H9 (cell line): ENCODE data around the gene ZNF423. TPM values are rescaled to one million over a fixed set of nuclear protein-coding genes. Genes with fewer than 3 reads are reported as not detected.
A peak's percentile ranks its signal among the peaks of the same experiment; 100 is the strongest.

Experiments used
- DNase-seq: peaks from one replicate; pipeline ENCODE4 v3.0.0-alpha.2; 2017
- H2AFZ ChIP-seq: one replicate; pipeline ENCODE4 v1.6.1; 2013; ENCODE audit warnings: mild to moderate bottlenecking, low read length, control low read depth, moderate library complexity
- H2AK5ac ChIP-seq: 2 replicates; pipeline ENCODE4 v1.6.1; 2013; ENCODE audit warnings: low read length, control low read depth, mixed read lengths; ENCODE audit not compliant: insufficient read length
- H2BK120ac ChIP-seq: one replicate; pipeline ENCODE4 v1.6.1; 2013; ENCODE audit warnings: low read depth, mild to moderate bottlenecking, low read length, control low read depth, inconsistent platforms; ENCODE audit not compliant: poor library complexity, severe bottlenecking
- H2BK12ac ChIP-seq: 2 replicates; pipeline ENCODE4 v1.6.1; 2013; ENCODE audit warnings: low read length, control low read depth, mixed read lengths, low read depth; ENCODE audit not compliant: insufficient read length
- H2BK15ac ChIP-seq: 2 replicates; pipeline ENCODE4 v1.6.1; 2013; ENCODE audit warnings: low read depth, low read length, control low read depth
- H2BK20ac ChIP-seq: one replicate; pipeline ENCODE4 v1.6.1; 2013; ENCODE audit warnings: low read depth, mild to moderate bottlenecking, low read length, control low read depth, inconsistent platforms; ENCODE audit not compliant: poor library complexity, severe bottlenecking
- H2BK5ac ChIP-seq: 2 replicates; pipeline ENCODE4 v1.6.1; 2013; ENCODE audit warnings: low read length, control low read depth, mixed read lengths; ENCODE audit not compliant: insufficient read length
- H3K14ac ChIP-seq: 2 replicates; pipeline ENCODE4 v1.6.1; 2013; ENCODE audit warnings: low read length, control low read depth; ENCODE audit not compliant: insufficient read depth
- H3K18ac ChIP-seq: 2 replicates; pipeline ENCODE4 v1.6.1; 2013; ENCODE audit warnings: low read depth, mild to moderate bottlenecking, mixed read lengths, low read length, control low read depth; ENCODE audit not compliant: insufficient read length
- H3K23ac ChIP-seq: 2 replicates; pipeline ENCODE4 v1.6.1; 2013; ENCODE audit warnings: low read length, control low read depth, mixed read lengths, low read depth; ENCODE audit not compliant: insufficient read length
- H3K23me2 ChIP-seq: 2 replicates; pipeline ENCODE4 v1.6.1; 2013; ENCODE audit warnings: low read depth, mild to moderate bottlenecking, mixed read lengths, low read length, control low read depth; ENCODE audit not compliant: insufficient read length, poor library complexity, severe bottlenecking
- H3K27ac ChIP-seq: 2 replicates; pipeline ENCODE4 v1.5.1; 2013; ENCODE audit warnings: low read length, control low read depth, mixed read lengths, low read depth; ENCODE audit not compliant: insufficient read length
- H3K27me3 ChIP-seq: 2 replicates; pipeline ENCODE4 v1.6.1; 2013; ENCODE audit warnings: low read length, control low read depth, inconsistent platforms; ENCODE audit not compliant: insufficient read depth
- H3K4ac ChIP-seq: 2 replicates; pipeline ENCODE4 v1.6.1; 2013; ENCODE audit warnings: low read depth, mild to moderate bottlenecking, control low read depth, inconsistent platforms, low read length, moderate library complexity
- H3K4me1 ChIP-seq: 2 replicates; pipeline ENCODE4 v1.6.1; 2013; ENCODE audit warnings: low read length, control low read depth, inconsistent platforms; ENCODE audit not compliant: insufficient read depth
- H3K4me2 ChIP-seq: 2 replicates; pipeline ENCODE4 v1.6.1; 2013; ENCODE audit warnings: low read length, control low read depth, mixed read lengths; ENCODE audit not compliant: insufficient read length, insufficient read depth
- H3K56ac ChIP-seq: 2 replicates; pipeline ENCODE4 v1.6.1; 2013; ENCODE audit warnings: low read depth, mild to moderate bottlenecking, mixed read lengths, low read length, control low read depth; ENCODE audit not compliant: insufficient read length
- H3K79me1 ChIP-seq: 2 replicates; pipeline ENCODE4 v1.6.1; 2013; ENCODE audit warnings: low read depth, mild to moderate bottlenecking, moderate library complexity, low read length, control low read depth, inconsistent platforms; ENCODE audit not compliant: insufficient read depth, poor library complexity, severe bottlenecking
- H3K79me2 ChIP-seq: 2 replicates; pipeline ENCODE4 v1.6.1; 2013; ENCODE audit warnings: low read length, control low read depth, inconsistent platforms; ENCODE audit not compliant: insufficient read depth
- H3K9ac ChIP-seq: 2 replicates; pipeline ENCODE4 v1.6.1; 2013; ENCODE audit warnings: low read length, control low read depth, mixed read lengths; ENCODE audit not compliant: insufficient read length; ENCODE audit errors: extremely low read depth
- H3K9me3 ChIP-seq: one replicate; pipeline ENCODE4 v1.6.1; 2013; ENCODE audit warnings: low read depth, low read length, inconsistent platforms; ENCODE audit not compliant: control insufficient read depth
- H3T11ph ChIP-seq: one replicate; pipeline ENCODE4 v1.6.1; 2013; ENCODE audit warnings: mild to moderate bottlenecking, low read length, control low read depth, inconsistent platforms
- H4K20me1 ChIP-seq: one replicate; pipeline ENCODE4 v1.6.1; 2013; ENCODE audit not compliant: control insufficient read depth, insufficient read length, insufficient read depth
- H4K5ac ChIP-seq: 2 replicates; pipeline ENCODE4 v1.6.1; 2013; ENCODE audit warnings: low read depth, mild to moderate bottlenecking, mixed read lengths, low read length, control low read depth; ENCODE audit not compliant: insufficient read length
- H4K8ac ChIP-seq: replicated peaks from 2 replicates; pipeline ENCODE4 v1.6.1; 2013; ENCODE audit warnings: low read length, control low read depth, mixed read lengths, low read depth; ENCODE audit not compliant: insufficient read length
- H4K91ac ChIP-seq: 2 replicates; pipeline ENCODE4 v1.6.1; 2013; ENCODE audit warnings: low read depth, mild to moderate bottlenecking, moderate library complexity, mixed read lengths, low read length, control low read depth; ENCODE audit not compliant: insufficient read length
- H3K27ac Mint-ChIP-seq, 3 experiments: 2 replicates in 2 of 3; 3 replicates in 1 of 3; pipeline ENCODE4 v1.8.0; 2020 to 2021; ENCODE audit warnings: mixed read lengths in 3 of 3, mild to moderate bottlenecking in 1 of 3, moderate library complexity in 1 of 3
- H3K27me3 Mint-ChIP-seq: 2 replicates; pipeline ENCODE4 v1.8.0; 2021; ENCODE audit warnings: low read depth, mild to moderate bottlenecking, moderate library complexity, mixed read lengths
- H3K36me3 Mint-ChIP-seq, 3 experiments: 2 replicates in 2 of 3; 3 replicates in 1 of 3; pipeline ENCODE4 v1.8.0; 2020 to 2021; ENCODE audit warnings: low read depth in 3 of 3, mixed read lengths in 3 of 3; ENCODE audit not compliant: insufficient read depth in 1 of 3
- H3K4me1 Mint-ChIP-seq, 2 experiments: 2 replicates each; pipeline ENCODE4 v1.8.0; 2020; ENCODE audit warnings: mixed read lengths in 2 of 2
- H3K4me3 Mint-ChIP-seq, 2 experiments: 2 replicates in 1 of 2; 3 replicates in 1 of 2; pipeline ENCODE4 v1.8.0; 2020 to 2021; ENCODE audit warnings: mild to moderate bottlenecking in 2 of 2, mixed read lengths in 2 of 2, moderate library complexity in 1 of 2
- H3K9me3 Mint-ChIP-seq, 2 experiments: 2 replicates in 1 of 2; 3 replicates in 1 of 2; pipeline ENCODE4 v1.8.0; 2020; ENCODE audit warnings: mild to moderate bottlenecking in 2 of 2, mixed read lengths in 2 of 2, moderate library complexity in 1 of 2
- CTCF ChIP-seq: fragments of 200-600 bp; sonication (generic); conservative IDR thresholded peaks from 3 replicates; pipeline ENCODE4 v1.8.0; 2021; ENCODE audit warnings: antibody characterized with exemption, mild to moderate bottlenecking
- WGBS: extraction: QIAGEN DNeasy Blood & Tissue Kit; methylation state at CpG from one replicate; pipeline ENCODE4 v1.1.7; 2013; ENCODE audit warnings: missing lambda C conversion rate, low lambda C conversion rate, mixed read lengths; ENCODE audit not compliant: insufficient read length; ENCODE audit errors: extremely low coverage; 5-methylcytosine and 5-hydroxymethylcytosine counted together
- total RNA-seq: library from RNA; stranded (reverse); gene quantifications from 2 replicates; pipeline ENCODE4 v1.2.1, GENCODE V29; 2021

ZNF423 gene
- total RNA-seq, 1 experiment from 2014 or later, result 51.5 TPM

- Histone ChIP-seq H2AK5ac (no peak overlapping the region), H3K79me1 (no peaks in the 10 kb centered on the region), H3K23ac (no peak overlapping the region), H4K20me1 (no peaks in the 10 kb centered on the region), H2BK120ac (no peak overlapping the region), H3K4ac (no peak overlapping the region), H3K27ac (no peak overlapping the region), H3K27me3 (no peaks in the 10 kb centered on the region), H3K14ac (no peak overlapping the region), H4K91ac (no peak overlapping the region), H3K4me2 (peak overlapping the region; percentile 49), H3K9me3 (no peaks in the 10 kb centered on the region), H2BK12ac (no peak overlapping the region), H3K23me2 (peaks cover 3% of the 10 kb centered on the region), H3T11ph (no peak overlapping the region), H2AFZ (no peak overlapping the region), H3K4me1 (peaks cover 17% of the 10 kb centered on the region; the same call in 1 of the 2 replicates), H2BK20ac (no peak overlapping the region), H2BK5ac (no peak overlapping the region), H2BK15ac (no peak overlapping the region), H3K18ac (peak overlapping the region; percentile 27), H3K79me2 (peaks cover 3% of the 10 kb centered on the region; the same call in 1 of the 2 replicates), H4K5ac (no peak overlapping the region), H3K56ac (no peak overlapping the region), H3K9ac (peak overlapping the region; percentile 21), H4K8ac (no peak overlapping the region)
- peaks cover 53 to 64% of the 10 kb centered on the region in 2 experiments for H3K4me1 Mint-ChIP-seq
- H3K27ac Mint-ChIP-seq, result peak overlapping the region in 2 of 3 experiments; percentile 73 to 82; a peak in 5 of 7 replicates
- no peak for DNase-seq
- H3K4me3 Mint-ChIP-seq, result peak overlapping the region; percentile 8 to 13; a peak in 3 of 5 replicates
- WGBS, result no CpG with 5 or more reads among the region's 13 CpGs
- no peaks in the 10 kb centered on the region; the same call in 1 of the 2 replicates for H3K27me3 Mint-ChIP-seq
- H3K9me3 Mint-ChIP-seq, result no peaks in the 10 kb centered on the region
- TF ChIP-seq CTCF, result no peak
- H3K36me3 Mint-ChIP-seq, result peaks cover 0 to 3% (median 0%) of the 10 kb centered on the region in 3 experiments; a peak in 1 of 7 replicates
These were observed 100.0 kb downstream of the ZNF423 start for GRCh38 chr16:49755716-49756505.
